Measurements from ENCODE around the gene SLC10A4. TPM values are rescaled to one million over a fixed set of nuclear protein-coding genes. Genes with fewer than 3 reads are reported as not detected.
A peak's percentile ranks its signal among the peaks of the same experiment; 100 is the strongest.
"Not testable (repeated sequence)": the region's sequence is repeated elsewhere in the genome, so short reads cannot be mapped to it uniquely, and the experiment has no call there.

The SLC10A4 gene, protein sequence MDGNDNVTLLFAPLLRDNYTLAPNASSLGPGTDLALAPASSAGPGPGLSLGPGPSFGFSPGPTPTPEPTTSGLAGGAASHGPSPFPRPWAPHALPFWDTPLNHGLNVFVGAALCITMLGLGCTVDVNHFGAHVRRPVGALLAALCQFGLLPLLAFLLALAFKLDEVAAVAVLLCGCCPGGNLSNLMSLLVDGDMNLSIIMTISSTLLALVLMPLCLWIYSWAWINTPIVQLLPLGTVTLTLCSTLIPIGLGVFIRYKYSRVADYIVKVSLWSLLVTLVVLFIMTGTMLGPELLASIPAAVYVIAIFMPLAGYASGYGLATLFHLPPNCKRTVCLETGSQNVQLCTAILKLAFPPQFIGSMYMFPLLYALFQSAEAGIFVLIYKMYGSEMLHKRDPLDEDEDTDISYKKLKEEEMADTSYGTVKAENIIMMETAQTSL
- total RNA-seq (ENCODE audit: low replicate concordance), result 0.99 and 2.8 TPM in 2 replicates
- long read RNA-seq, partial matches to known transcripts, result 0 of 1 reads
- long read RNA-seq, other reads (novel, unspliced or antisense), result 0 of 1 reads

DNA sequence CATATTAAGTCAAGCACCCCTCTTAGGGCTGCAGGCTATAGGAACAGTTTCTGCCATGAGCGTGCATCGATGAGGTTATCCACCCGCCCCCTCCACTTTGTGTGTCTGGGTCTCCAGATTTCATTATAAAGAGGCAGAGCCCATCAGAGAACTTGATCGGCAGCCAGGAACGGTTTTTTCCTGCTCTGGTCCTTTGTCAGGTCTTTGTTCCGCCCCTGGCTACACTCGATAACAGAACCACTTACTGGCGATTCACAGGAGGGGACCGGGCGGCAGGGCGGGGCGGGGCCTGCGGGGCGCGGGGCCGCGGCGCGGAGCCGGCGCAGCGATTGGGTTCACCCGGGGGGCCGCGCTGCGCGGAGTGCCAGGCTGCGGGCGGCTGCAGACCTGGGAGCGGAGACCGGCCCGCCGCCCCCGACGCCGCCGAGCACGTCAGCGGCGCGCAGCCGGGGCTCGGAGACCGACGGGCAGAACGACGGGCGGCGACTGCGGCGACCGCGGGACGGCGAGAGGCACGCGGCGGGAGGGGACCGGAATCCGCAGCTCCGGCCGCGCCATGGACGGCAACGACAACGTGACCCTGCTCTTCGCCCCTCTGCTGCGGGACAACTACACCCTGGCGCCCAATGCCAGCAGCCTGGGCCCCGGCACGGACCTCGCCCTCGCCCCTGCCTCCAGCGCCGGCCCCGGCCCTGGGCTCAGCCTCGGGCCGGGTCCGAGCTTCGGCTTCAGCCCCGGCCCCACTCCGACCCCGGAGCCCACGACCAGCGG lies at the start of gene SLC10A4:
TSS of gene SLC10A4 (plus strand) at position 338 of the 771 bp plus-strand sequence. CDS start at position 557, 219 bp downstream.
- peak within 1 kb of the TSS; percentile 32 for H3K27ac Mint-ChIP-seq
- peaks cover 6% of the 10 kb centered on the region for H3K4me1 Mint-ChIP-seq (ENCODE audit: unreplicated experiment)
- TF ChIP-seq, protein P1, sequence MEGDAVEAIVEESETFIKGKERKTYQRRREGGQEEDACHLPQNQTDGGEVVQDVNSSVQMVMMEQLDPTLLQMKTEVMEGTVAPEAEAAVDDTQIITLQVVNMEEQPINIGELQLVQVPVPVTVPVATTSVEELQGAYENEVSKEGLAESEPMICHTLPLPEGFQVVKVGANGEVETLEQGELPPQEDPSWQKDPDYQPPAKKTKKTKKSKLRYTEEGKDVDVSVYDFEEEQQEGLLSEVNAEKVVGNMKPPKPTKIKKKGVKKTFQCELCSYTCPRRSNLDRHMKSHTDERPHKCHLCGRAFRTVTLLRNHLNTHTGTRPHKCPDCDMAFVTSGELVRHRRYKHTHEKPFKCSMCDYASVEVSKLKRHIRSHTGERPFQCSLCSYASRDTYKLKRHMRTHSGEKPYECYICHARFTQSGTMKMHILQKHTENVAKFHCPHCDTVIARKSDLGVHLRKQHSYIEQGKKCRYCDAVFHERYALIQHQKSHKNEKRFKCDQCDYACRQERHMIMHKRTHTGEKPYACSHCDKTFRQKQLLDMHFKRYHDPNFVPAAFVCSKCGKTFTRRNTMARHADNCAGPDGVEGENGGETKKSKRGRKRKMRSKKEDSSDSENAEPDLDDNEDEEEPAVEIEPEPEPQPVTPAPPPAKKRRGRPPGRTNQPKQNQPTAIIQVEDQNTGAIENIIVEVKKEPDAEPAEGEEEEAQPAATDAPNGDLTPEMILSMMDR (conservative IDR thresholded peaks at IDR 0.05), result no peak
- H3K36me3 Mint-ChIP-seq, result peaks cover 6% of the 10 kb centered on the region
- peak within 1 kb of the TSS; percentile 84 for H3K4me3 Mint-ChIP-seq
- DNase-seq (ENCODE audit: extremely low spot score, unreplicated experiment), result no peak
- H3K27me3 Mint-ChIP-seq, result peaks cover 68% of the 10 kb centered on the region
- no peaks in the 10 kb centered on the region for H3K9me3 Mint-ChIP-seq

DNA sequence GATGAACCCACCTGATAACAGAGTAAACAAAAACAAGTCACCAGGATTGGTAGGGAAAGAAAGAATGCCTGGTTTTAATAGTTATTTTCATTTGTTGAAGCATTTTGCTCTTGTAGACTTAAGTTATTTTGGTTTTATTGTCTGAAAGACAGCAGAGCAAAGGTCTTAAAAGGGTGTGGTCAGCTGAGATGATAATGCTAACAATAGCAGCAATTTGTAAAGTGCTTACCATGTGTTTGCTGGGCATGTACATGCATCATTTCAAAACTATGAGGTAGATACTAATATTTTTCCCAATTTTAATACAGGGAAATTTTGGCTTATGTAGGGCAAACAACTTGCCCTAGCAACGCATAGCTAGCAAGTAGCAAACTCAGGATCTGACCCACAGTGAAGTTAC lies 46.8 kb upstream of the SLC10A4 start:
- H3K4me1 Mint-ChIP-seq (ENCODE audit: unreplicated experiment), result no peaks in the 10 kb centered on the region
- no peaks in the 10 kb centered on the region for H3K9me3 Mint-ChIP-seq
- no peaks in the 10 kb centered on the region for H3K36me3 Mint-ChIP-seq

DNA sequence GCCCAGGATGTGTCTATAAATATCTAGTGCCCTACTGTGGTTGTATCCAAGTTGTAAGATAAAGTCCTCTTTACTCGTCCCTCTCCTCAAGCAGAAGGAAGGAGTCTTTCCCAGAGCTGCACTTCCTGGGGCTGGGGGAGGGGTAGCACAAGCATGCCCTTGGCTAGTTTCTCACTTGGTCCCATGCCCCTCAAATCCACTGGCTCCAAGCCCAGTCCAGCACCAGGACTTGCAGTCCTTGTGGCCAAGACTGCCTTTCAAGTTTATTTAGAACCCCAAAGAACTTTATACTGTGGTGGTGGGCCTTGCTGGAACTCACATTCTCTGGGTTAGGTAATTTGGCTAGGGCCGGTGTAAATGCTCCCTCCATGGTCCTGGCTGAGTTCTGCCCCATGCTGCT lies 43.2 kb upstream of the SLC10A4 start:
- no peaks in the 10 kb centered on the region for H3K4me1 Mint-ChIP-seq (ENCODE audit: unreplicated experiment)
- H3K4me3 Mint-ChIP-seq, result no peak overlapping the region
- H3K27ac Mint-ChIP-seq, result no peak overlapping the region
- TF ChIP-seq, protein P1 (conservative IDR thresholded peaks at IDR 0.05), result no peak
- H3K27me3 Mint-ChIP-seq, result no peaks in the 10 kb centered on the region
- H3K9me3 Mint-ChIP-seq, result no peaks in the 10 kb centered on the region
- no peak for DNase-seq (ENCODE audit: extremely low spot score, unreplicated experiment)
- H3K36me3 Mint-ChIP-seq, result no peaks in the 10 kb centered on the region

More for the DNA sequence above, 46.8 kb upstream of the SLC10A4 start:
- no peak for DNase-seq (ENCODE audit: extremely low spot score, unreplicated experiment)
- no peak overlapping the region for H3K4me3 Mint-ChIP-seq
- H3K27ac Mint-ChIP-seq, result no peak overlapping the region
- TF ChIP-seq, protein P1 (conservative IDR thresholded peaks at IDR 0.05), result no peak
- H3K27me3 Mint-ChIP-seq, result no peaks in the 10 kb centered on the region

DNA sequence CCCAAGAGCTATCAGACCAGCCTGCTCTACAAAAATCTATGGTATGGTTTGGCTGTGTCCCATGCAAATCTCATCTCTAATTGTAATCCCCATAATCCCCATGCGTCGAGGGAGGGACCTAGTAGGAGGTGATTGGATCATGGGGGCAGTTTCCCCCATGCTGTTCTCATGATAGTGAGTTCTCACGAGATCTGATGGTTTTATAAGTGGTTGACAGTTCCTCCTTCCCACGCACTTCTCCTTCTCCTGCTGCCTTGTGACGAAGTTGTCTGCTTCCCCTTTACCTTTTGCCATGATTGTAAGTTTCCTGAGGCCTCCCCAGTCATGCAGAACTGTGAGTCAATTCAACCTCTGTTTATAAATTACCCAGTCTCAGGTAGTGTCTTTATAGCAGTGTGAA lies 42.2 kb upstream of the SLC10A4 start:
- H3K27ac Mint-ChIP-seq; H3K36me3 Mint-ChIP-seq; H3K9me3 Mint-ChIP-seq; H3K4me1 Mint-ChIP-seq (ENCODE audit: unreplicated experiment); H3K27me3 Mint-ChIP-seq; DNase-seq (ENCODE audit: extremely low spot score, unreplicated experiment); H3K4me3 Mint-ChIP-seq: not testable (repeated sequence)

DNA sequence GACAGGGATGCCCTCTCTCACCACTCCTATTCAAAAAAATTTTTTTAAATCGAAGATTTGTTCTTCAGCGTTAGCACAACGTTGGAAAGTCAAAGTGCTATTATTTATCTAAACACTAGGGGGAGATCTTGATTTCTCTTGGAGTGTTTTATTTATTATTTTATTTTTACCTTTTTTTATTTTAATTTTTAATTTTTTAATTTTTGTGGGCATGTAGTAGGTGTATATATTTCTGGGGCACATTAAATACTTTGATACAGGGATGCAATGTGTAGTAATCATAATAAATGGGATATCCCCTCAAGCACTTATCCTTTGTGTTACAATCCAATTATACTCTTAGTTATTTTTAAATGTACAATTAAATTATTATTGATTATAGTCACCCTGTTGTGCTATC lies 37.4 kb upstream of the SLC10A4 start:
- H3K27ac Mint-ChIP-seq, result no peak overlapping the region
- no peaks in the 10 kb centered on the region for H3K4me1 Mint-ChIP-seq (ENCODE audit: unreplicated experiment)
- no peaks in the 10 kb centered on the region for H3K27me3 Mint-ChIP-seq
- H3K36me3 Mint-ChIP-seq, result no peaks in the 10 kb centered on the region
- peaks cover 3% of the 10 kb centered on the region for H3K9me3 Mint-ChIP-seq
- TF ChIP-seq, protein P1 (conservative IDR thresholded peaks at IDR 0.05), result peak; percentile 80
- no peak for DNase-seq (ENCODE audit: extremely low spot score, unreplicated experiment)
- H3K4me3 Mint-ChIP-seq, result no peak overlapping the region

DNA sequence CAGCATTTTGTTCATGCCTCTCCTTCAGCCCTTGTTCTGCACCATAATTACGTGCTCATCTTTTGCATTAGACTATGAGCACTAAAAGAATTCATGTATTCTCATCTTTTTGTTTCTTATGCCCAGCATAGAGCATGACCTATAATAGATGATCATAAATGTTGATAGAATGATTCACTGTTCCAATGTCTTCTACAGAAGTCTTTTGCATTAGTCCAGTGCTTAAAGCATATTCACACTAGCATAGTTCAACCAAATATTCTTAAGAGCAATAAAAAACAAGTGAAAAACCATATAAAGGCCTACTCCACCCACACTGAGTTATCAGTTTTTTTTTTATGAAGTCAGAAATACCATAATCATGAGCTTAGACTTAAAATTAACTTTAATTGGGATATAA lies 36.5 kb upstream of the SLC10A4 start:
- Mint-ChIP-seq H3K4me3 (no peak overlapping the region), H3K4me1 (ENCODE audit: unreplicated experiment) (no peaks in the 10 kb centered on the region), H3K27ac (no peak overlapping the region), H3K9me3 (peaks cover 3% of the 10 kb centered on the region), H3K27me3 (no peaks in the 10 kb centered on the region), H3K36me3 (no peaks in the 10 kb centered on the region)
- DNase-seq (ENCODE audit: extremely low spot score, unreplicated experiment), result no peak
- TF ChIP-seq, protein P1 (conservative IDR thresholded peaks at IDR 0.05), result no peak
